K562 (cell line): ENCODE data around the gene ALDH16A1. TPM values are rescaled to one million over a fixed set of nuclear protein-coding genes. Genes with fewer than 3 reads are reported as not detected.

ENCODE experiments used
- BDP1 ChIP-seq: IDR thresholded peaks from 3 replicates; pipeline ENCODE4 v1.6.1; 2011; ENCODE audit not compliant: insufficient read length, insufficient read depth
- C11orf30 ChIP-seq: fragments of 450-650 bp; IDR thresholded peaks from 2 replicates; pipeline ENCODE4 v1.6.1; 2016; ENCODE audit warnings: low read depth, mild to moderate bottlenecking
- CREB3L1 ChIP-seq: fragments of 450-650 bp; IDR thresholded peaks from 2 replicates; pipeline ENCODE4 v1.6.1; 2014; ENCODE audit warnings: low read depth, mild to moderate bottlenecking, moderate library complexity, borderline replicate concordance
- CTBP1 ChIP-seq: fragments of 450-650 bp; IDR thresholded peaks from 2 replicates; pipeline ENCODE4 v1.6.1; 2016; ENCODE audit warnings: borderline replicate concordance
- GTF2E2 ChIP-seq: fragments of 200-800 bp; sonication (Bioruptor generic); IDR thresholded peaks from 2 replicates; pipeline ENCODE4 v1.6.1; 2016; ENCODE audit warnings: missing genetic modification characterization, missing compliant biosample characterization
- HBP1 ChIP-seq: fragments of 450-650 bp; formaldehyde crosslinking; IDR thresholded peaks from 2 replicates; pipeline ENCODE4 v1.4.0; 2022; ENCODE audit warnings: missing genetic modification characterization
- HOXB6 ChIP-seq: fragments of 250-450 bp; sonication (Bioruptor Pico); IDR thresholded peaks from 2 replicates; pipeline ENCODE4 v1.5.1; 2022; ENCODE audit warnings: mild to moderate bottlenecking, borderline replicate concordance
- IRF1 ChIP-seq: sonication (generic); formaldehyde crosslinking; IDR thresholded peaks from 2 replicates; pipeline ENCODE4 v1.8.0; 2022; ENCODE audit warnings: missing genetic modification reagents, mild to moderate bottlenecking, borderline replicate concordance
- NONO ChIP-seq, 2 experiments: fragments of 200-400 bp in 1 of 2; fragments of 450-650 bp in 1 of 2; formaldehyde crosslinking in 1 of 2; IDR thresholded peaks; 2 replicates each; pipeline ENCODE4 v1.6.1; 2017; ENCODE audit warnings: low read depth in 2 of 2, mild to moderate bottlenecking in 2 of 2, moderate library complexity in 2 of 2, low read length in 1 of 2
- POLR2B ChIP-seq: fragments of 450-650 bp; IDR thresholded peaks from 2 replicates; pipeline ENCODE4 v1.6.1; 2018; ENCODE audit warnings: low read depth; ENCODE audit not compliant: partially characterized antibody
- RBM17 ChIP-seq: fragments of 200-400 bp; formaldehyde crosslinking; IDR thresholded peaks from 2 replicates; pipeline ENCODE4 v1.6.1; 2017; ENCODE audit warnings: low read depth, mild to moderate bottlenecking, low read length, borderline replicate concordance
- SRSF1 ChIP-seq: fragments of 200-400 bp; formaldehyde crosslinking; IDR thresholded peaks from 2 replicates; pipeline ENCODE4 v1.6.1; 2017; ENCODE audit warnings: mild to moderate bottlenecking, low read depth, low read length, moderate library complexity
- ZBTB34 ChIP-seq: fragments of 250-450 bp; sonication (Bioruptor Pico); IDR thresholded peaks from 2 replicates; pipeline ENCODE4 v1.8.0; 2021; ENCODE audit warnings: mild to moderate bottlenecking, moderate library complexity
- ZKSCAN3 ChIP-seq: fragments of 250-450 bp; sonication (Bioruptor Pico); IDR thresholded peaks from 2 replicates; pipeline ENCODE4 v1.4.0; 2020
- ZNF398 ChIP-seq: fragments of 250-450 bp; sonication (Bioruptor Pico); IDR thresholded peaks from 2 replicates; pipeline ENCODE4 v1.8.0; 2021; ENCODE audit warnings: moderate library complexity, mild to moderate bottlenecking, inconsistent platforms
- ZNF511 ChIP-seq: sonication (generic); formaldehyde crosslinking; IDR thresholded peaks from 2 replicates; pipeline ENCODE4 v1.8.0; 2022; ENCODE audit warnings: mild to moderate bottlenecking, missing genetic modification reagents
- ZNF668 ChIP-seq: fragments of 250-450 bp; sonication (Bioruptor Pico); IDR thresholded peaks from 2 replicates; pipeline ENCODE4 v1.8.0; 2022; ENCODE audit warnings: mild to moderate bottlenecking, inconsistent platforms
- polyA plus RNA-seq, 8 experiments: library from polyadenylated mRNA; depleted of rRNA in 4 of 8; stranded (reverse) in 5 of 8; unstranded in 3 of 8; fragments of >200 nt; fragmentation: Nextera tagmentation in 2 of 8; fragmentation: Illumina TruSeq in 1 of 8; extraction: Ambion mirVana in 2 of 8; extraction: Trizol in 1 of 8; gene quantifications; 2 replicates each; pipeline versions ENCODE4 v1.2.1 to v1.2.3, GENCODE V29; 2011 to 2014; ENCODE audit warnings: inconsistent platforms in 1 of 8, missing spikeins in 1 of 8
- total RNA-seq, 7 experiments: library from RNA; depleted of rRNA in 6 of 7; stranded (reverse); fragments of >200 nt in 6 of 7; fragmentation: Illumina TruSeq in 2 of 7; extraction: Trizol in 2 of 7; gene quantifications; 2 replicates each; pipeline versions ENCODE4 v1.2.1 to v1.2.3, GENCODE V29; 2011 to 2021; ENCODE audit warnings: low replicate concordance in 1 of 7

ALDH16A1 gene
- total and polyA plus RNA-seq, 9 of the 15 experiments (the other 6 are each of a cell fraction or from before 2014, with no cell fraction given), result 2.2 to 52.2 (median 7.6) TPM

- TF ChIP-seq SRSF1 (no peak), C11orf30 (peak; percentile 86), ZKSCAN3 (CRISPR knock-in tag) (no peak), HOXB6 (no peak), ZNF398 (CRISPR knock-in tag) (no peak), ZNF511 (peak; percentile 58; the same call in 1 of the 2 replicates), CREB3L1 (0 out of 2 replicates have a peak, but pooled peaks have one; percentile 41), POLR2B (peak; percentile 99), BDP1 (no peak), IRF1 (CRISPR knock-in tag) (0 out of 2 replicates have a peak, but pooled peaks have one; percentile 62), NONO (IDR thresholded peaks at IDR 0.05; ENCODE audit: low read depth in 2 of 2, low read length in 1 of 2) (peak in 1 of 2 experiments; percentile 80; a peak in 2 of 4 replicates), CTBP1 (peak; percentile 27; the same call in 1 of the 2 replicates), ZBTB34 (CRISPR knock-in tag) (no peak), ZNF668 (CRISPR knock-in tag) (peak; percentile 49; the same call in 1 of the 2 replicates), RBM17 (no peak), HBP1 (CRISPR knock-in tag) (no peak), GTF2E2 (tag) (peak; percentile 97)
These were observed 34.4 kb downstream of the ALDH16A1 start, which contains the start of gene RPL13A (continued) for GRCh38 chr19:49487277-49488045.
